Astrocyte (in vitro differentiated cells and primary cell): ENCODE results near the gene GPATCH8.

ENCODE experiments used
- CTCF ChIP-seq: IDR thresholded peaks from 2 replicates; pipeline ENCODE4 v1.5.1; 2011; ENCODE audit warnings: low read depth, mild to moderate bottlenecking, inconsistent platforms, low read length, moderate library complexity; ENCODE audit not compliant: insufficient read depth
- EZH2 ChIP-seq: IDR thresholded peaks from 2 replicates; pipeline ENCODE4 v1.6.1; 2012; ENCODE audit warnings: mild to moderate bottlenecking, low read length, inconsistent platforms; ENCODE audit not compliant: insufficient read depth

GRCh38 chr17:44402564-44403172 lies 100.5 kb downstream of the GPATCH8 start:
- TF ChIP-seq CTCF: no peak
- no peak for TF ChIP-seq EZH2
